Thyroid gland (tissue), 4 donors: Measurements from ENCODE around the gene CCDC85C.

Experiments
- CTCF ChIP-seq, 6 experiments: fragments of 200-600 bp in 3 of 6; fragments of 450-650 bp in 3 of 6; sonication (generic) in 3 of 6; IDR thresholded peaks; one replicate each; pipeline ENCODE4 v1.5.1; 2016 to 2019; ENCODE audit warnings: antibody characterized with exemption in 6 of 6, mild to moderate bottlenecking in 2 of 6, inconsistent platforms in 1 of 6, moderate library complexity in 1 of 6
- POLR2A ChIP-seq, 2 donors: fragments of 450-650 bp; IDR thresholded peaks; one replicate each; pipeline ENCODE4 v1.6.1; 2017; ENCODE audit warnings: antibody characterized with exemption in 2 of 2, mild to moderate bottlenecking in 2 of 2, moderate library complexity in 1 of 2

GRCh38 chr14:99645545-99646505 lies 41.8 kb upstream of the CCDC85C start:
- TF ChIP-seq CTCF (IDR thresholded peaks at IDR 0.05) (no peak), POLR2A (IDR thresholded peaks at IDR 0.05) (no peak)
